GM19467 (cell line): ENCODE data around the gene ASIC3.

ENCODE experiments used
- ATAC-seq: cut with Tn5 transposase; IDR thresholded peaks from one replicate; pipeline ENCODE4 v1.9.1; 2021; ENCODE audit warnings: mild to moderate bottlenecking, moderate library complexity; ENCODE audit not compliant: unreplicated experiment

The ASIC3 gene

DNA sequence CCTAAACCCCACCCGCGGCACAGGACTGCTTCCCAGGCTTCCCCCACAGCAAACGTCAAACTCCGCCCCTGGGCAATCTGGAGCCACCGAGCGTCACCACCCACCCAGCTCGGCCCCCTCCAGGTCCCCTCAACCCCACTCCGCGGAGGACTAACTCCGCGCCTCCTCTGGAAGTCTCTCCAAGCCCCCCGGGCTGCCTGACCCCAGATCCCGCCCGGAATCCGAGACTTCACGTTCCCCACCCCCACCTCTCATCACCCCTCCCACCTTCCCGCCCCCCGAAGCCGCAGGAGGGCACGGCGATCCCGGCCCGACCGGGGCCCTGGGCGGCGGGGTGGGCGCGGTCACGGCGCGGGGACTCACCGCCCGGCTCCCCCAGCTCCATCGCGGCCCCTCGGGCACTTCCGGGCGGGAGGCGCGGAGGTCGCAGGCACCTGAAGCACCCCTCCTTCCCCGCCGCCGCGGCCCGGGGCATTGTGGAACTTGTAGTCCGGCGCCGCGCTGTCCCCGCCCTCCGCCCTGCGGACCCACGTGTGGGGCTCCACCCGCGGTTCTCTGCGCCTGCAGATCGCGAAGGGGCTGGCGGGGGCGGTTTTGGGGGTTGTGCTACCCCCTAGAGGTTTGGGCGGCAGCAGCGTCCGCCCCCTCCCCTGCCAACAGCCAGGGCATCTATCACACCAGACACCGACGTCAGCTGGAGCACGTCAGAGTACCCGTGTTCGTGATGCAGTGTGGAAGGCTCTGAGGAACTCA lies 34.9 kb downstream of the ASIC3 start, which contains the start of gene TMUB1:
TMUB1 (minus strand) TSS at position 423 of the 753 bp plus-strand sequence. CDS start 930 bp downstream, outside the sequence.
- peak; percentile 33 for ATAC-seq

DNA sequence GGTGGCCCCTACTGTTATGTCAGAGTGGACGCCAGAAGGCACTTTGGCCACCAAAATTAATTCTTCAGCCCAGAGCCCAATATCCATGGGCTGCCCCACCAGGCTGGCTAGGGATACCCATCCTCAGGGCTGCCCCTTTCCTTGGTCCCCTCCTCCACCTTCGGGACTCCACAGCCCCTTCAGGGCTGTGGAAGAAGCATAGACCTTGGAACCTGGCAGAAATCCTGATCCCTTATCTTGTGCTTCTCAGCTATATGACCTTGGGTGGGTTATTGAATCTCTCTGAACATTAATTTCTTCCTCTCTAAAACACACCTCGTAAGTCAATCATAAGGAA lies 35.5 kb downstream of the ASIC3 start:
- no peak for ATAC-seq

DNA sequence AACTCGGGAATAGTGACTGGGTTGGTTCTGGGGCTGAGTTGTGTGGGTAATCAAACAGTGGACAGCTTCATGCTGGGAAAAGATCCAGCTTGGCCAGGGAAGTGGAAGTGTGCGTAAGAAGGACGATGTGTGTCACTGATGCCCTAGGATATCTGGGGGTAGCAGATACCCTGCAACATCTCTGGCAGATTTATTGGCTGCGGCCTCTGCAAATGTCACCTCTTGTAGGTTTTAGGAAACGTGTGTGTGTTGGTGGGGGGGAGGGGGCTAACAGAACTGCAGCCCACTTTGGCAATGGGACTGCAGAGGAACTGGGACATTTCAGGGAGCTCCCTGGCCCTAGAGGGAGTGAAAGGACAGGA lies 37.0 kb downstream of the ASIC3 start:
- no peak for ATAC-seq

GRCh38 chr7:151085691-151086620 lies 37.6 kb downstream of the ASIC3 start, which contains the start of gene AGAP3:
Gene AGAP3 (plus strand): TSS chr7:151086475. CDS start chr7:151086742, 267 bp downstream.
- ATAC-seq = peak; percentile 43

GRCh38 chr7:151086802-151087244 lies 38.5 kb downstream of the ASIC3 start:
- no peak for ATAC-seq

- ATAC-seq = no peak
These were observed 39.1 kb downstream of the ASIC3 start for GRCh38 chr7:151087245-151088018.

- ATAC-seq = no peak
These were observed 39.9 kb downstream of the ASIC3 start for GRCh38 chr7:151088019-151088855.

DNA sequence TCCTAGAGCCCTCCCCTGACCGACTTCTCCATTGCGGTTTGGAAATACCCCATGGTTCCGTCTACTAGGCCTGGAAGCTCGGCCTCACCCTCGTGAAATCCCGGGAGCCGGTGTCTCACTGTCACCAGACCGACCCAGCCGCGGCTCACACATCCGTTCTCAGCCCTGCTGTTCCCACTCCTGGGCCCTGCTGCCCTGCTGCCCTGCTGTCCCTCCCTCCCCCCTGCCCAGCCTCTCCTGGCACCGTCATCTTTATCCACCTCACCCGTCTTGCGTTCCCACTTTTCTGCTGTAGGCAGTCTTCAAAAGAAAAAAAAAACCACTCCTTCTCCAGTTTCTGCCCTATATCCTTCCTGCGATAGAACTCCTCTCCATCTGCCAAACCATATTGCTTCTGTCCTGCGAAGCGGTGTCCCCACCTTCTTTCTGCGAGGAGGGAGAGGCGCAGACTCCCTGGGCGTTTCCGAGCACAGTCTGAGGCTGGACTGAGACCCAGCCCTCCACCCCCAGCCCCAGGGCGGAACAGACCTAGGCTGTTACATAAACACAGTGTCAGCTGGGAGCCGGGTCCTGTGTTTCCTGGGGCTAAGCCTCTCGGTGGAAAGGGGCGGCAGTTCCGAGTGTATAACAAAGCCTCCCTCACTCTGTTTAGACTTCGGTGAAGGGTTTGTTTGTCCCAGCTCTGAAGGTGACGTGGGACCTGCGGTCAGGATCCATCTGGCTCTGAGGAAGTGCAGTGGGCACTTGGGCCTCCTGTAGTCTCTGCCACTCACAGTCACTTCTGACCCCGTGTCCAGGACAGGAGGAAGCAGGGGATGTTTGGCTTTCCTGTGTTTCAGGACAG lies 40.7 kb downstream of the ASIC3 start:
- ATAC-seq = no peak

DNA sequence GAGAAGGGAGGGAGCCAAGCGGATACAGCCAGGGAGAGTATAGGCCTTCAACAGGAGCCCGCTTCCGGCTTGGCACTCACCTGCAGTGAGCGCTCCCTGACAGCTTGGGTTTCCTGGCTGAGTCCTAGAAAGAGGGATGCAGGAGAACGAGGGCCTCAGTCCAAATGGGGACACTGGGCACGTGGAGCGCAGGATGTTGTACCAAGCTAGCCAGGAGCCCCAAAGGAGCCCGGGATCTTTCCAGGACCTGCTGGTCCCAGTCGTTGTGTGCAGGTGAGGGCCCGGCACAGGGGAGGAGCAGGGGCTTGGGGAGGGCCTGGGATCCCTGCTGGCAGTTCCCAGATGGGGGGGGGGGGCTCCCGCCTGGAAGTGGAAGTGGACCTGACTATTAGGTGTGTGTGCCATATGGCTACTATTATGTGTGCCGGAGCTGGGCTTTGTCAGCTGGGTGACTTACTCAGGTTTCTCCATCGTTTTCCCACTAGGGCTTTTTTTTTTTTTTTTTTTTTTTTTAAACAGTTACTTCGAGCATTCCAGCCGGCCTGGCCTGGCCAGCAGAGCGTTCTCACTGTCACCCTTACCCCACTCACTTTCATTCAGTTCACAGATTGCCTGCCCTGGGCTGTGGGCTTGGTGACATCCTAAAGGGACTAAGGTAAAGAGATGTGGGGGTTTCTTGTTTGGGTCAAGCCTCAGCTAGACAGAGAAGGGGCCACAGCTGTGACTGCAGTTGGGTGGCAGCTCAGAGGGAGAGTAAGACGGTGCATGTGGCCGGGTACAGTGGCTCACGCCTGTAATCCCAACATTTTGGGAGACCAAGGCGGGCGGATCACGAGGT lies 41.8 kb downstream of the ASIC3 start:
- ATAC-seq = no peak

DNA sequence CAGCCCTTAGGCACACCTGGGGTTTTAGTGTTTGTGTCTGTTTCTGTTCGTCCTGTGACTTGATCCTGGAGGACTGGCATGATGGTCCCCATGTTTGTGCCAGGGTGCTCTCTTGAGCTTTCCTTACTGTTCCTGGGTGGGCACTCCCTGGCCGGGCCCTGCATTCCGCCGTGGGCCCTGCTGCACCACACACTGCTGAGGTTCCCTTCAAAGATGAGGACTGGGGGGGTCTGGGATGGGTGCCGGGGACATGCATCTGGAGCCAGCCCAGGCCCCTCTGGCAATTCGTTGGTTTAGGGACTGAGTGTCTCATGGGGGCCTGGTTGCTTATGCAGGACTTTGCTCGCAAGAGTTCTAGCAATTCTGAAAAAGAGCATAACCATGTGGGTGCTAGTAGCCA lies 42.7 kb downstream of the ASIC3 start:
- no peak for ATAC-seq

- no peak for ATAC-seq
These were observed 43.1 kb downstream of the ASIC3 start for GRCh38 chr7:151091431-151091830.

GRCh38 chr7:151091988-151092387 lies 43.7 kb downstream of the ASIC3 start:
- no peak for ATAC-seq

DNA sequence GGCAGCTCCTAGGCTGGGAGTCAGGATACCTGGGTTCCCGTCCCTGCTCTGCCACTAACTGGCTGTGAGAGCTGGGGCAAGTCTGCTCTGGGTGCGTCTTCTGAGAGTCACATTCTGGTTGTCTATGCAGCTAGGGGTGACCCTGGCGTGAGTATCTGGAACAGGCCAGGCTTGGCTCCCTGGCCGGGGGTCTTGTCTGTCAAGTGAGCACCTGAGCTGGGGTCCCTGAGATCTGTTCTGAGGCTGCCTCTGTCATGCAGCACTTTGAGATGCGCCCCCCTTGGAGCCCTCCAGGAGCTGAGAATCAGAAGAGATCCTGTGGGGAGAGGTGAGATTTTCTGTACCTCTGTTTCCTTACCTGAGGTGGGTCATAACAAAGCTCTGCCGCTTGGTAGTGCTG lies 45.4 kb downstream of the ASIC3 start:
- ATAC-seq = no peak

DNA sequence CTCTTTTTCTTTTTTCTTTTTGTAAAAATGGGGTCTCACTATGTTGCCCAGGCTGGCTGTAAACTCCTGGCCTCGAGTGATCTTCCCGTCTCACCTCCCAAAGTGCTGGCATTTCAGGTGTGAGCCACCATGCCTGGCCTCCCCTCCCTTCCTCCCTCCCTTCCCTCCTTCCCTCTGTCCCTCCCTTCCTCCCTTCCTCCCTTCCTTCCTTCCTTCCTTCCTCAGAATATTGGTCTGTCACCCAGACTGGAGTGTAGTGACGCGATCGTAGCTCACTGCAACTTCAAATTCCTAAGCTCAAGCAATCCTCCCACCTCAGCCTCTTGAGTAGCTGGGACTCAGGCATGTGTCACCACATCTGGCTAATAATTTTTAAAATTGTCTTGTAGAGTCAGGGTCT lies 46.3 kb downstream of the ASIC3 start:
- no peak for ATAC-seq

- ATAC-seq = no peak
These were observed 46.9 kb downstream of the ASIC3 start for GRCh38 chr7:151095123-151095797.

DNA sequence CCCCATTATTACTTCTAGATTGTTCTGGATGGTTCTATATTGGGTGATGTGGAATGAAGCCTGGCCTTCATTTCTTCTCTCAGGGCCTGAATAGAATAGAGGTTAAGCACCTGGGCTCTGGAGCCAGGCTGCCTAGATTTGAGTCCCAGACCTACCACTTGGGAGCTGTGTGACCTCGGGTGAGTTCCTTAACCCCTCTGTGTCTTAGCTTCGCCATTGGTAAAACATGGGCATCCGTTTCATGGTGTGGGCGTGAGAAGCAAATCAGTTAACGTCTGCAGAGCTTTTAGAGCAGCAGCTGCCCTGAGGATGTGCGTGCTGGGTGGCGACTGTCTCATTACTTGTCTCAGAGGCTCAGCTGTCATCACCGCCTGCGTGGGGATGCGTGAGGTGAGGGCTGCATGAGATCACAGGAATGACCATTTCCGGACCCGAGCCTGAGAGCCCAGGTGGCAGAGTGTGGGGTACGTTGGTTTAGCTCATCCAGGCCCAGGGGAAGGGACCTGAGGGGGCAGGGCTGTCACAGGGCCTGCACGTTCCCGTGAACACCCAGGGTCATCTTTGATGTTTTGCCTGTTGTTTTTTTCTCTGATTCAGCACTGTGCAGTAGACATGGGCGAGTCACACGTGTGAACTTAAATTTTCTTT lies 47.6 kb downstream of the ASIC3 start:
- no peak for ATAC-seq

DNA sequence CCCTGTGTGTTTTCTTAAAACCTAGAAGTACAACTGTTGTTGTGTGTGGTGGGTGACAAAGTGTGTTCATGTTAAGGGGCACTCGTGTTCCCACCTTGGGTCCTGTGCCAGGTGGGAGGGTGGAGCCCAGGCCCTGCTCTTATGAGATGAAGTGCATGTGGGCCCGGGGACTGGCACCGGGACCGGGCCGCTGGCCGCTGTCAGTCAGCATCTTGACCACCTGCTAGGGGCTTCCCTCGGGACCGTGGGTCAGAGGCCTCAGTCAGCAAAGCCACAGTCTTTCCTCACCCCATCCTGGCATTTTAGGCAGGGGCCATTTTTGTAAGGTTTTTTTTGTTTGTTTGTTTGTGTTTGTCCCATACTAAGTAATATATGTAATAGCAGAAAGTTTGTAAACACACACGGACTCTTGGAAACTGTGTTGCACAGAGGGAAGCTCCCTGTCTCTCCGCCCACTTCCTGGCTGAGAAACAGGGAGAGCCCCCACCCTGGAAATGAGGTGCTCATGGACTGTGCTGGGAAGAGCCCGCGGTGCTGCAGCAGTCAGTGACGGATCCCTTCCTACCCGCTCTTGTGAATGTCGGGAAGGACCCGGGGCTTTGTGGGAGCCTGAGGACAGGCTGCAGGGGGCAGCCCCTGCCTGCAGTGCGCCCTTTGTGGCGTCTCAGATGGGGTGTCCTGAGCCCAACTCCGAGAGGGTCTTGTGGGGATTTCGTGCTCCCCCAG lies 51.3 kb downstream of the ASIC3 start:
- no peak for ATAC-seq
